ENCODE data around the gene DHCR7.

The DHCR7 gene

GRCh38 chr11:71485466-71485865 lies 37.3 kb upstream of the DHCR7 start:
- Histone ChIP-seq H3K27me3 (ENCODE audit: control insufficient read depth, insufficient read depth, low read length) (no peaks in the 10 kb centered on the region), H3K4me3 (ENCODE audit: low read length) (no peak overlapping the region), H3K36me3 (ENCODE audit: control insufficient read depth, insufficient read depth, low read length) (peaks cover 28% of the 10 kb centered on the region), H3K4me1 (ENCODE audit: control insufficient read depth, insufficient read depth, low read length) (peaks cover 9% of the 10 kb centered on the region), H3K9me3 (ENCODE audit: control insufficient read depth, low read length) (no peaks in the 10 kb centered on the region), H3K9ac (ENCODE audit: low read length) (no peak overlapping the region)

- Histone ChIP-seq H3K4me1 (ENCODE audit: control insufficient read depth, insufficient read depth, low read length) (peaks cover 9% of the 10 kb centered on the region), H3K4me3 (ENCODE audit: low read length) (no peak overlapping the region), H3K9ac (ENCODE audit: low read length) (no peak overlapping the region), H3K36me3 (ENCODE audit: control insufficient read depth, insufficient read depth, low read length) (peaks cover 28% of the 10 kb centered on the region), H3K27me3 (ENCODE audit: control insufficient read depth, insufficient read depth, low read length) (no peaks in the 10 kb centered on the region), H3K9me3 (ENCODE audit: control insufficient read depth, low read length) (no peaks in the 10 kb centered on the region)
Observed at GRCh38 chr11:71485063-71485399, 36.8 kb upstream of the DHCR7 start.

GRCh38 chr11:71484248-71485062 lies 36.3 kb upstream of the DHCR7 start:
- peaks cover 28% of the 10 kb centered on the region for H3K36me3 ChIP-seq (ENCODE audit: control insufficient read depth, insufficient read depth, low read length)
- no peaks in the 10 kb centered on the region for H3K9me3 ChIP-seq (ENCODE audit: control insufficient read depth, low read length)
- no peaks in the 10 kb centered on the region for H3K27me3 ChIP-seq (ENCODE audit: control insufficient read depth, insufficient read depth, low read length)
- H3K4me3 ChIP-seq (ENCODE audit: low read length) = no peak overlapping the region
- H3K9ac ChIP-seq (ENCODE audit: low read length) = no peak overlapping the region
- peaks cover 9% of the 10 kb centered on the region for H3K4me1 ChIP-seq (ENCODE audit: control insufficient read depth, insufficient read depth, low read length)

DNA sequence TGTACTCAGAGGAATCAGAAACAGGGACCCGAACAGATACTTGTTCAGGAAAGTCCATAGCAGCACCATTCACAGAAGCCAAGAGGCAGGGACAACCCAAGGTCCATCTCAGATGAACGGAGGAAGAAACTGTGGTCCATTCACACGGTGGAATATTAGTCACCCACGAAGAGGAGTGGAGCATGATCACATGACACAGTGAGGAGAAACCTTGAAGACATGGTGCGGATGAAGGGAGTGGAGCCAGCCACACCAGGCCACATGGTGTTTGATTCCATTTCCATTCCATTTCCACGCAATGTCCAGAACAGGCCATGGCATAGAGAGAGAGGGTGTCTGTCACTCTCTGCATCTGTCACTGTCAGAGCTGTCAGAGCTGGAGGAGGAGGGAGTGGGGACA lies 35.5 kb upstream of the DHCR7 start:
- Histone ChIP-seq H3K4me3 (ENCODE audit: low read length) (no peak overlapping the region), H3K27me3 (ENCODE audit: control insufficient read depth, insufficient read depth, low read length) (no peaks in the 10 kb centered on the region), H3K36me3 (ENCODE audit: control insufficient read depth, insufficient read depth, low read length) (peaks cover 28% of the 10 kb centered on the region), H3K4me1 (ENCODE audit: control insufficient read depth, insufficient read depth, low read length) (peaks cover 9% of the 10 kb centered on the region), H3K9ac (ENCODE audit: low read length) (no peak overlapping the region), H3K9me3 (ENCODE audit: control insufficient read depth, low read length) (no peaks in the 10 kb centered on the region)

DNA sequence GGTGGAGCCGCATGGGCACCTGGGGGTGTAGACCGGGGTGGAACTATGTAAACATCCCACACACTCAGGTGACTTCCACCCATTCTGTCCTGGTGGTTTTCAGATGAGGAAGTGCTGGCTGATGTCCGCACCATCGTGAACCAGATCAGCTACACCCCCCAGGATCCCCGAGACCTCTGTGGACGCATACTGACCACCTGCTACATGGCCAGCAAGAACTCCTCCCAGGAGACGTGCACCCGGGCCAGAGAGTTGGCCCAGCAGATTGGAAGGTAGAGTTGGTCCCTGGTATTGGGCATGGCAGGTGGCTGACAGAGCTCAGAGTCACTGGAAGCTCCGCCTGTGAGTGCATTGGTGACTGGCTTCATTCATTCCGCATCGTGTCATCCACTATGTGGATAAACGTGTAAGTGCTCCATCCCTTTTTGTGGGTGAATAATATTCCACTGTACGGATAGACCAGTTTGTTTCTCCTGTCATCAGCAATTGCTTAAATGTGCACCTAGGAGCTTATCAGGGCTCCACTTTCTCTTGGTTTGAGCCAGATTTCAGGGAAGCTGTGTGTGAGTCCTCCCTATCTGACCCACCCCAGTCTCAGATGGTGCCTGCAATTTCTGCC lies 34.7 kb upstream of the DHCR7 start:
- Histone ChIP-seq H3K27me3 (ENCODE audit: control insufficient read depth, insufficient read depth, low read length) (no peaks in the 10 kb centered on the region), H3K4me3 (ENCODE audit: low read length) (no peak overlapping the region), H3K9ac (ENCODE audit: low read length) (no peak overlapping the region), H3K36me3 (ENCODE audit: control insufficient read depth, insufficient read depth, low read length) (peaks cover 30% of the 10 kb centered on the region), H3K9me3 (ENCODE audit: control insufficient read depth, low read length) (no peaks in the 10 kb centered on the region), H3K4me1 (ENCODE audit: control insufficient read depth, insufficient read depth, low read length) (peaks cover 13% of the 10 kb centered on the region)

DNA sequence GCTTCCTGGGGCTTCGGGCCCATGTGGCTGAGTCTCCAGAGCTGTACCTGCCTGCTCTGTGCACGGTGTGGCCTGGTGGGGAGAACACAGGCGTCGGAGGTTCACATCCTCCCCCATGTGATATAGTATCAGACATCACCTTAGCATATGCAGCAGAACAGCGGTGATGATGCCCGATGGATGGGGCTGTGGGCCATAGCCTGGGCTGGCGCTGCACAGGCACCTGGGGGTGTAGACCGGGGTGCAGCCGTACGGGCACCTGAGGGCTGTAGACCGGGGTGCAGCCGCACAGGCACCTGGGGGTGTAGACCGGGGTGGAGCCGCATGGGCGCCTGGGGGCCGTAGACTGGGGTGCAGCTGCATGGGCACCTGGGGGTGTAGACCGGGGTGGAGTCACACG lies 34.0 kb upstream of the DHCR7 start:
- Histone ChIP-seq H3K36me3 (ENCODE audit: control insufficient read depth, insufficient read depth, low read length) (peaks cover 30% of the 10 kb centered on the region), H3K4me1 (ENCODE audit: control insufficient read depth, insufficient read depth, low read length) (peaks cover 13% of the 10 kb centered on the region), H3K27me3 (ENCODE audit: control insufficient read depth, insufficient read depth, low read length) (no peaks in the 10 kb centered on the region)

DNA sequence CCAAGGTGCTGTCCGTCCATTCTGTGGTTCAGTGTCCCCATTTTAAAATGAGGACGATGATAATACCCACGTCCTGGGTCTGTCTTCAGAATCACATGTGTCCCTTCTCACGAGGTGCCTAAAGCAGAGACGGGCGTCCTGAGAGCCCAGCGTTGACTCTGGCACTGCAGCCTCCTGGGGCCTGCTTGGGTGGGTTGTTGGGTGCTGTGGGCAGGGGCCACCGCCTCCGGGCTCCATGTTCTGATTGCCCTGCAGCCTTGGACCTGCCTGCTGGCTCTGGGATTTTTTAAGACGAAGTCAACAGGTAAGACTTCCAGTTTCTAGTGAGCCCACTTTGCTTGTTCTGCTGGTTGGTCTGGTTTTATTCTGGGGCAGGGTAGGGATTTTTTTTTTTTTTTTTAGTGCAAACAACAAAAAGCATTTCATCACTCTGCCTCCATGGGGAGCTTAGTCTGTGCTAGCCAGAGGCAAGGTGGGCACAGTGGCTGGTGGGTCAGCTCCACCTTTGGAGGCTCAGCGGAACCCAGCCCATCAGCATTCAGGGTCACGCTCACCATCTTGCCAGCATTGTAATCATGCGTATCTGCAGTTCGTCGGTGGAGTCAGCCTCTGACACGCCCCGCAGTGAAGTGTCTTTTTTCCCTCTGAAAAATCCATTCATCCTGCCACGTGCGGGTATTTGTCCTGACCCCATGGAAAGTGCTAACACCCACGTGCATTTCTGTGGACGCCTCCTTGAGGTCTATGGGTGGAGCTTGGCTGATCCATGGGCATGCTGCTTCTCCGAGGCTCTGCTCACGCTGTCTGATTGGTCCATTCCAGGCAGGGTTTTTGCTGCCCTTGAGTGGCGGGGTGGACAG lies 33.1 kb upstream of the DHCR7 start:
- Histone ChIP-seq H3K4me1 (ENCODE audit: control insufficient read depth, insufficient read depth, low read length) (peaks cover 13% of the 10 kb centered on the region), H3K27me3 (ENCODE audit: control insufficient read depth, insufficient read depth, low read length) (no peaks in the 10 kb centered on the region), H3K36me3 (ENCODE audit: control insufficient read depth, insufficient read depth, low read length) (peaks cover 29% of the 10 kb centered on the region), H3K9me3 (ENCODE audit: control insufficient read depth, low read length) (no peaks in the 10 kb centered on the region), H3K9ac (ENCODE audit: low read length) (no peak overlapping the region), H3K4me3 (ENCODE audit: low read length) (no peak overlapping the region)

More for the DNA sequence above, 34.0 kb upstream of the DHCR7 start:
- Histone ChIP-seq H3K9ac (ENCODE audit: low read length) (no peak overlapping the region), H3K4me3 (ENCODE audit: low read length) (no peak overlapping the region), H3K9me3 (ENCODE audit: control insufficient read depth, low read length) (no peaks in the 10 kb centered on the region)

DNA sequence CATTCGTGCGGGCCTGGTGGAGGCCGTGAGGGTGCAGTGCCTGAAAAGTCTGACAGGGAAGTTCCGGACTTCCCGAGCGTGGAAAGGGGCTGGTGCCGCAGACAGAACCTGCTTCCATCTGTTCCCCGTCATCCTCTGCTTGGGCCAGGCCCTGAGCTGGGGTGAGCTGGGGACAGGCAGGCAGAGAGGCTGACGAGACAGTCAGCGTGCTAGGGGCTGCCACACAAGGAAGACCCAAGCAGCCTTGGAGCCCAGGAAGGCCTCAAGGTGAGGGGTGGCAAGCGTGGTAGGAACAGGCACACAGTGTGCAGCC lies 30.3 kb upstream of the DHCR7 start:
- Histone ChIP-seq H3K4me3 (ENCODE audit: low read length) (no peak overlapping the region), H3K9me3 (ENCODE audit: control insufficient read depth, low read length) (no peaks in the 10 kb centered on the region), H3K36me3 (ENCODE audit: control insufficient read depth, insufficient read depth, low read length) (peaks cover 31% of the 10 kb centered on the region), H3K4me1 (ENCODE audit: control insufficient read depth, insufficient read depth, low read length) (peaks cover 13% of the 10 kb centered on the region), H3K27me3 (ENCODE audit: control insufficient read depth, insufficient read depth, low read length) (no peaks in the 10 kb centered on the region), H3K9ac (ENCODE audit: low read length) (no peak overlapping the region)

GRCh38 chr11:71477641-71478527 lies 29.7 kb upstream of the DHCR7 start:
- Histone ChIP-seq H3K27me3 (ENCODE audit: control insufficient read depth, insufficient read depth, low read length) (no peaks in the 10 kb centered on the region), H3K9ac (ENCODE audit: low read length) (no peak overlapping the region), H3K4me1 (ENCODE audit: control insufficient read depth, insufficient read depth, low read length) (peaks cover 13% of the 10 kb centered on the region), H3K36me3 (ENCODE audit: control insufficient read depth, insufficient read depth, low read length) (peaks cover 33% of the 10 kb centered on the region), H3K4me3 (ENCODE audit: low read length) (no peak overlapping the region), H3K9me3 (ENCODE audit: control insufficient read depth, low read length) (no peaks in the 10 kb centered on the region)

- H3K4me1 ChIP-seq (ENCODE audit: control insufficient read depth, insufficient read depth, low read length) = peaks cover 13% of the 10 kb centered on the region
- H3K4me3 ChIP-seq (ENCODE audit: low read length) = no peak overlapping the region
- no peak overlapping the region for H3K9ac ChIP-seq (ENCODE audit: low read length)
- no peaks in the 10 kb centered on the region for H3K27me3 ChIP-seq (ENCODE audit: control insufficient read depth, insufficient read depth, low read length)
- H3K36me3 ChIP-seq (ENCODE audit: control insufficient read depth, insufficient read depth, low read length) = peaks cover 30% of the 10 kb centered on the region
- no peaks in the 10 kb centered on the region for H3K9me3 ChIP-seq (ENCODE audit: control insufficient read depth, low read length)
Observed at GRCh38 chr11:71476926-71477640, 28.9 kb upstream of the DHCR7 start.

DNA sequence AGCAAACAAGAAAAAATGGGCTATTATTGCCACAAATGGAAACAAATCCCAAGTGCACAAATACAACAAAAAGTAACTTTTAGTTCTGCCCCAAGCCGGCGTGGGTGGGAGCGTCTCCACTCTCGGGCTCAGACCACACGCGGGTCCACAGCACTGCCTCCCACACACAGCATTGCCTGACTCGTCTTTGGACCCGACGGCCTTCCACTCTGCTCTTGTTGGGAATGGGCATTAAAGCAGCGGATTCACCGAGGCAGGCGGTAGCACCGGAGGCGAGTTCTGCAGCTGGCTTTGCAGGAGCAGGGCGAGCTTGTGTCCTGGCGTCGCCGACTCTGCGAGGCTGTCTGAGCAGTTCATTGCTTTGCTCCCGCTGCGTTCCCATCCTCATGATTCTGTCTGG lies 27.8 kb upstream of the DHCR7 start:
- no peak overlapping the region for H3K4me3 ChIP-seq (ENCODE audit: low read length)
- H3K36me3 ChIP-seq (ENCODE audit: control insufficient read depth, insufficient read depth, low read length) = peaks cover 24% of the 10 kb centered on the region

More for the DNA sequence above, 27.8 kb upstream of the DHCR7 start:
- Histone ChIP-seq H3K9me3 (ENCODE audit: control insufficient read depth, low read length) (no peaks in the 10 kb centered on the region), H3K9ac (ENCODE audit: low read length) (no peak overlapping the region), H3K4me1 (ENCODE audit: control insufficient read depth, insufficient read depth, low read length) (peaks cover 9% of the 10 kb centered on the region), H3K27me3 (ENCODE audit: control insufficient read depth, insufficient read depth, low read length) (no peaks in the 10 kb centered on the region)
